Frontal cortex (tissue), 4 donors: ENCODE measurements around the gene PANX1. TPM values are rescaled to one million over a fixed set of nuclear protein-coding genes. Genes with fewer than 3 reads are reported as not detected.
"Not testable (repeated sequence)": the region's sequence is repeated elsewhere in the genome, so short reads cannot be mapped to it uniquely, and the experiment has no call there.

Experiments
- DNase-seq, 2 donors: peaks; one replicate each; pipeline ENCODE4 v3.0.0; 2012; ENCODE audit warnings: low spot score in 2 of 2
- FAIRE-seq: peaks from 2 replicates; lab custom pipeline; 2012; peaks lifted over from hg19 to GRCh38; lab: Jason Lieb, UNC
- total RNA-seq: library from RNA; depleted of rRNA; stranded (reverse); fragments of >200 nt; gene quantifications from one replicate; pipeline ENCODE4 v1.2.3, GENCODE V29; 2014
- donor health status: control.
- donor health status: control.
- donor health status: control.

Gene PANX1, protein sequence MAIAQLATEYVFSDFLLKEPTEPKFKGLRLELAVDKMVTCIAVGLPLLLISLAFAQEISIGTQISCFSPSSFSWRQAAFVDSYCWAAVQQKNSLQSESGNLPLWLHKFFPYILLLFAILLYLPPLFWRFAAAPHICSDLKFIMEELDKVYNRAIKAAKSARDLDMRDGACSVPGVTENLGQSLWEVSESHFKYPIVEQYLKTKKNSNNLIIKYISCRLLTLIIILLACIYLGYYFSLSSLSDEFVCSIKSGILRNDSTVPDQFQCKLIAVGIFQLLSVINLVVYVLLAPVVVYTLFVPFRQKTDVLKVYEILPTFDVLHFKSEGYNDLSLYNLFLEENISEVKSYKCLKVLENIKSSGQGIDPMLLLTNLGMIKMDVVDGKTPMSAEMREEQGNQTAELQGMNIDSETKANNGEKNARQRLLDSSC
- total RNA-seq = 192 TPM

GRCh38 chr11:94128746-94129511 is at the start of gene PANX1:
Gene PANX1, plus strand, starts transcription at chr11:94128841. Its CDS starts 472 bp downstream, at chr11:94129313.
- FAIRE-seq (no peak), DNase-seq (peak; percentile 68 to 70)

DNA sequence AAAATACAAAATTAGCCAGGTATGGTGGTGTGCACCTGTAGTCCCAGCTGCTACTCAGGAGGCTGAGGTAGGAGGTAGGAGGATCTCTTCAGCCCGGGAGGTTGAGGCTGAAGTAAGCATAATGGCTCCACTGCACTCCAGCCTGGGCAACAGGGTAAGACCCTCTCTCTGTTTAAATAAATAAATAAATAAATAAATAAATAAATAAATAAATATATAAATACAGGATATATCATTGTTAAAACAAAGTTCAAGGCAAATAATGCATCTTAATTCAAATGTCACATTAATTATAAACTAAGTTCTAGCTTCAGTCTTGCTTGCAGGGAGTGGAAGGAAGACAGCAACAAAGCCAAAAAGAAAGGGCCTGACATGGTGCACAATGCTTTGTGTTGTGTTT is 44.5 kb upstream of the PANX1 start:
- FAIRE-seq = no peak
- DNase-seq = no peak

GRCh38 chr11:94088906-94089305 is 39.7 kb upstream of the PANX1 start:
- FAIRE-seq = no peak
- DNase-seq = no peak

DNA sequence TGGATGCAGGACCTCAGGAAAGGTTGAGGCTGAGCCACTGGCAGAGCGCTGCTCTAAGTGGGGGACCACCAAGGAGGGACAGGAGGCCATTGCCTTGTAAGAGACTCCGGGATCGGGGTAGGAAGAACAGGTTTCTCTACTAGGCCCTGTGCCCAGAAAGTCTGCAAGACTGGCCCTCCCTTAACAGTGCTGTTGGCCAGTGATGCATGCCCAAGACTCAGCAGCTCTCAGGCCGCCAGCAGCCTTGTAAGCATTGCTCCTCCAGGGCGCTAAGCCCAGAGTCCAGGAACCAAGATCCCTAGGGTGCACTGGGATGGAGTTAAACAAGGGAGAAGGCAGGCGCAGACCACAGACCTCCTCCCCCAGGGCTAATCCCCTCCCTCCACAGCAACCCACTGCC is 39.3 kb upstream of the PANX1 start:
- DNase-seq = no peak
- FAIRE-seq = no peak

DNA sequence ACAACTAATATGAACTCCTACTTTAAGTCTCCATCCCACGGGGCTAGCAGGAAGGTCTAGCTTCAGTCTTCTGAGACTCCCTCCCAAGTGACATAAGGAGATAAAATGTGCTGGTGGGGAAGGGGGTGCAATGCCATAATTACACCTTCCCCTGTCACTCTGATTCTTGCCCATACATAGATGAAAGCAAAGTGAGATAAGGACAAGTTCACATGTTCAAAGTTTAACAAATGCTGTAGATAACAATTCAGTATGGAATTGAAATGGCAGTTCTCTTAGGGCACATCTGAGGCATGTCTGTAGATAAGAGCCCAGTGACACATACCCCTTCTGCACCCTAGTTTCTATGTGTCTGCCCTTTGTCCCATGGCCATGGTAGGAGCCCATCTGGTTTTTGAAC is 38.2 kb upstream of the PANX1 start:
- DNase-seq (no peak), FAIRE-seq (no peak)

DNA sequence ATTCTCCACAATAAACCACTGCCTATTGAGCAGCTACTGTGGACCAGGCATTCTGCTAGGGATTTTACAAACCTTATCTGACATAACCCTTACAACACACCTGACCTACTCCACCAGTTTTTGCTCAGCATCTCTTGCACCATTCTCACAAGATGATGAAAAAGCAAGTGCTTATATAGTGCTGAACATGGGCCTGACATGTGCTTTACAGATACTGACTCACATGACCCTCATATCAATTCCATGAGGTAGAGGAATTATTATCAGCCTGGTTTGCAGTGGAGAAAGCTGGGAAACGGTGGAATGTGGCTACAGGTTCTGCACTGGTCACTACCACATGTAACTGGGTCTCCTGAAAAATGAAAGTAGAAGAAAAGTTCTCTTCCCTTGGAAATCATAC is 37.5 kb upstream of the PANX1 start:
- FAIRE-seq (no peak), DNase-seq (no peak)

DNA sequence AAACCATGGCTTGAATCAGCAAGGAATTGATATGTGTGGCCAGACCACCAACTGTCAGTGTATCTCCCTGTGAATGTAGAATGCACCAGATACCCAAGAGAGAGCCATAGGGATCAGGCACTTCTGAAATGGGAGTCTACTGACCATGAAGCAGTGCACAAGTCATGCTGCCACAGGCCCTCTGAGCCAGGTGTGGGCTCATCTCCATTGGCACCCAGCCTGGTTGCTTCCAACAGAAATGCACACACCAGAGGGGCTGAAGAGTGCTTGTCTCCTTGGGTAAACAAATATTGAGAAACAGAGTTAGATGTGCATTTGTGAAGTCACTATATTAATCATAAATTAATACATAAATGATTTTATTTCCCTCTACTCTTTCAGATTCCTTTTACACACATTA is 28.4 kb upstream of the PANX1 start:
- DNase-seq (no peak), FAIRE-seq (no peak)

DNA sequence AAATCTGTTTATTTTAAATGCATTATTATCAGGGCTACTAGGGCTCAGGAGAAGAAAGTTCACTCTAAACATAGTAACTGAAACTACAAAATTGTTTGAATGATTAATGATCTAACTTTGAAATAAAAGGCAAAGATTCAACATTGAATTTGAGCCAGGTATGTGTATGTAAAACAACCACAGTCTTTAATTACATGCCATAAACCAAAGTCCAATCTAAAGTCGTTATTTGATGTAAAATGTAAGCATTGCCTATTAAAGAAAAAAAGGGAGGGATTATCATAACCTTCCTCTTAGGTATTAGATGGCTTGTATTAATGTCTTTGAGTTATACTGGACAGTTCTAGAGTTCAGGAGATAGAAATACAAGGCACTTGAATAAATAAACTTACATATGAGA is 25.2 kb upstream of the PANX1 start:
- no peak for FAIRE-seq

DNA sequence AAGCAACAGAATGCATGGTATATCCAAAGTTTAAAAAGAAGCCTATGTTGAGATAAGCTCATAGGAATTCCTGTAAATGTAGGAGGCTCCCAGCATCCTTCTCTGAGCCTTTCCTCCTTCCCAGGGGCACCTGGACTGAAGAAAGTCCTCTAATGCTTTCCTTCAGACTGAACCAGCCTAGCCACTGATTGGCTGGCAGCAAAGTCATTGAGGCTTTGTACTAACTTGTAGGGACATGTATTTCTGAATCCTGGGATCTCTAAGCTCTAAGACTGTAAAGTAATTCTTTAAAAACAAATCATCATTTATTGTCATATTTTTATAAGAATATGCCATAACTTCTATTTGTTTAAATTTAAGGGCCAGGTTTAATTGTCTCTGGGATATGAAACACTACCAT is 23.9 kb upstream of the PANX1 start:
- no peak for DNase-seq
- FAIRE-seq = no peak

More for the DNA sequence above, 25.2 kb upstream of the PANX1 start:
- no peak for DNase-seq

GRCh38 chr11:94106716-94107115 is 21.9 kb upstream of the PANX1 start:
- DNase-seq (no peak), FAIRE-seq (no peak)

DNA sequence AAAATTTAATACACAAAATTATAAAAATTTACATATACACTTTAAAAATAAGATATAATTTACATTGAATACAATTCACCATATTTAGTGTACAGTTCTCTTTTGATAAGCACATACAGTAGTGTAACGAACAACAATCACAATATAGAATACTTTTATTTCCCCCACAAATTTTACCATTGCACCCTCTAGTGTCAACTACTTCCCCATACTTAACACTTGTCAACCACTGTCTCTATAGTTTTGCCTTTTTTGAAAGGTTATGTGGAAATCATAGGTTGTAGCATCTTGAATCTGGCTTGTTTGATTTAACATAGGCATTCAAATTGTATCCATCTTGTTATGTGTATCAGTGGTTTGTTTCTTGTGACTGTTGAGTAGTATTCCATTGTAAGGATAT is 21.3 kb upstream of the PANX1 start:
- DNase-seq (no peak), FAIRE-seq (no peak)

DNA sequence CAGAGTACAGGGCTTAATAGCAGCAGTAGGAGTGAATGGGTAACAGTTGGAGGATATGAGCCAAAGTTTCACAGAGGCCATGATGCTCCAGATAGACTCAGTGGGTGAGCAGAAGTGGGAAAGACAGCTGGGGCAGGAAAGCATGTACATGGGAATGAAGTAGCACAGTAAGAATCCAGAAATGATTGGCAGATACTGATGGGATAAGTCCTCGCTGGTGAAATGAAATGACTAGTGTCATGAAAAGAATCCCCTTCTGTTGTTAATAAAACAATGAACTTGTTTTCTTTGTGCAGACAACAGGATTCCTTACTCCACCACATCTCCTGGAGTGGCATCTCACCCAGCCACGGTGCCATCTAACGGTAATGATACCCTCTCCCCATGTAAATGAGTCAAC is 17.4 kb upstream of the PANX1 start:
- DNase-seq (no peak), FAIRE-seq (no peak)

DNA sequence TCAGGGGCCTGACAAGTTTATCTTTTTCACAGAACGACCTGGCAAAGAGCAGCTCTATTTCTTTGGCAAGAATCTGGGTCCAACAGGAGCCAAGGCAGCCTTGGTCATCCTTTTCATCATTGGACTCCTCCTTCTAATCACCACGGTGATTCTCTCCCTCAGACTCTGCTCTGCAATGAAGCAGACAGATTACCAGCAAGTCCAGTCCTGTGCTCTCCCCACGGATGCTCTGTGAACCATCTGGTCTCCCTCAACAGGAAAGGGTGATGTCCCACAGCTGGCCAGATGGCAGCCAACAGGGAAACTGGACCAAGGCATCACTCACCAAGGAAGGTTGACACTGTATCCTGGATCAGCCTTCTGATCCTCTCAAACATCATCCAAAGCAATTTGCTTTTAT is 17.0 kb upstream of the PANX1 start:
- DNase-seq = no peak
- no peak for FAIRE-seq

GRCh38 chr11:94112206-94112953 is 16.3 kb upstream of the PANX1 start:
- FAIRE-seq (no peak), DNase-seq (no peak)

- FAIRE-seq = no peak
Measured at GRCh38 chr11:94117197-94117574, 11.5 kb upstream of the PANX1 start.

GRCh38 chr11:94117871-94118270 is 10.8 kb upstream of the PANX1 start:
- no peak for DNase-seq
- FAIRE-seq = no peak

More at GRCh38 chr11:94117197-94117574, 11.5 kb upstream of the PANX1 start:
- DNase-seq = no peak

- DNase-seq, FAIRE-seq: not testable (repeated sequence)
Measured at GRCh38 chr11:94119676-94120075, 9.0 kb upstream of the PANX1 start.

- DNase-seq, FAIRE-seq: not testable (repeated sequence)
Measured at GRCh38 chr11:94120516-94120915, 8.1 kb upstream of the PANX1 start.

DNA sequence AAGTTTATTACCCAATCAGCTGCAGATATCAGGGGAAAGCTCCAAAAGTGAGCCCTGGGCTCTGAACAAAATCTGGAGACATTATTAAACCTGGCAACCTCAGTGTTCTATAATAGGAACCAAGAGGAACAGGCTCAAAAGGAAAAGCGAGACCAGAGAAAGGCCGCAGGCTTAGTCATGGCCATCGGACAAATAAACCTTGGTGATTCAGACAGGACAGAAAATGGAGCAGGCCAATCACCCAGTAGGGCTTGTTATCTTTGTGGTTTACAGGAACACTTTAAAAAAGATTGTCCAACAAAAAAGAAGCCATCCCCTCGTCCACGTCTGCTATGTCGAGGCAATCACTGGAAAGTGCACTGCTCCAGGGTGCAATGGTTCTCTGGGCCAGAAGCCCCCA is 7.7 kb upstream of the PANX1 start:
- FAIRE-seq (no peak), DNase-seq (no peak)

DNA sequence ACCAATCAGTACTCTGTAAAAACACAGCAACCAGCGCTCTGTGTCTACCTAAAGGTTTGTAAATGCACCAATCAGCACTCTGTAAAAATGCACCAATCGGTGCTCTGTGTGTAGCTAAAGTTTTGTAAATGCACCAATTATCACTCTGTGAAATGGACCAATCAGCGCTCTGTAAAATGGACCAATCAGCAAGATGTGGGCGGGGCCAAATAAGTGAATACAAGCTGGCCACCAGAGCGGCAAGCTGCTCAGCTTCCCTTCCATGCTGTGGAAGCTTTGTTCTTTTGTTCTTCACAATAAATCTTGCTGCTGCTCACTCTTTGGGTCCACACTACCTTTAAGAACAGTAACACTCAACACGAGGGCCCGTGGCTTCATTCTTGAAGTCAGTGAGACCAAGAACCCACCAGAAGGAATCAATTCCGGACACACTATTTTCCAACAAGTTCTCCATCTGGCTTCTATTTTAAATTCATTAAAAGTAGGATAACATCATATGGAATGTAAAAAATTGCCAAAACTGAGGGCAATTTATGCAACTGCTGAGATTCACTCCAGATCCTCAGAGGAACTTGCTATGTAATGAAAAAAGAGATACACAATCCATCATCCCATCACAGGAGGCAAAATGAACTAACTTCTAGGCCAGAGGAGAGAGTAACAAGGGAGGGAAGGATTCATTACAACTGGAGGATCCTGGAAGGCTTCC is 3.1 kb upstream of the PANX1 start:
- DNase-seq (no peak), FAIRE-seq (no peak)
